OCI-LY7 (cell line): ENCODE data around the gene ADAMTS6.

Source experiments
- CTCF ChIP-seq: fragments of 200-600 bp; sonication (generic); conservative IDR thresholded peaks from 2 replicates; pipeline ENCODE4 v1.5.1; 2014; ENCODE audit warnings: mild to moderate bottlenecking, antibody characterized with exemption, low read length, moderate library complexity, mixed read lengths
- EZH2phosphoT487 ChIP-seq: fragments of 200-600 bp; sonication (generic); IDR thresholded peaks from 2 replicates; pipeline ENCODE4 v1.6.1; 2018; ENCODE audit warnings: low read depth, borderline replicate concordance, mild to moderate bottlenecking, mixed run types, antibody characterized with exemption, low read length, moderate library complexity, mixed read lengths

- TF ChIP-seq CTCF, result no peak
- no peak for TF ChIP-seq EZH2phosphoT487
These were observed 49.2 kb upstream of the ADAMTS6 start for GRCh38 chr5:65530904-65531303.
